Esophagus muscularis mucosa (tissue), 4 donors: ENCODE measurements around the gene KIAA0930. TPM values are rescaled to one million over a fixed set of nuclear protein-coding genes. Genes with fewer than 3 reads are reported as not detected.

Experiments used
- DNase-seq: peaks from one replicate; pipeline ENCODE4 v3.0.0-alpha.2; 2017; ENCODE audit errors: extremely low spot score
- H3K27ac ChIP-seq, 4 donors: fragments of 200-600 bp; sonication (generic); replicated peaks in 1 of 4; 1 replicate in 3 of 4; 2 replicates in 1 of 4; pipeline ENCODE4 v1.5.1; 2016 to 2019; ENCODE audit warnings: mild to moderate bottlenecking in 1 of 4
- H3K27me3 ChIP-seq, 4 donors: fragments of 200-600 bp; sonication (generic); one replicate each; pipeline versions ENCODE4 v1.5.1 to v1.6.0; 2016 to 2019
- H3K36me3 ChIP-seq, 4 donors: fragments of 200-600 bp; sonication (generic); one replicate each; pipeline ENCODE4 v1.5.1; 2016 to 2019
- H3K4me1 ChIP-seq, 4 donors: fragments of 200-600 bp; sonication (generic); one replicate each; pipeline ENCODE4 v1.5.1; 2016 to 2019
- H3K4me3 ChIP-seq, 4 donors: fragments of 200-600 bp; sonication (generic); 1 replicate in 2 of 4; 2 replicates in 2 of 4; pipeline ENCODE4 v1.5.1; 2016 to 2019; ENCODE audit warnings: mild to moderate bottlenecking in 4 of 4, moderate library complexity in 1 of 4
- H3K9me3 ChIP-seq, 4 donors: fragments of 200-600 bp; sonication (generic); 1 replicate in 3 of 4; 2 replicates in 1 of 4; pipeline ENCODE4 v1.5.1; 2016 to 2019
- EP300 ChIP-seq: sonication (generic); formaldehyde crosslinking; IDR thresholded peaks from one replicate; pipeline ENCODE4 v1.6.1; 2017; ENCODE audit warnings: antibody characterized with exemption
- POLR2A ChIP-seq: fragments of 450-650 bp; IDR thresholded peaks from one replicate; pipeline ENCODE4 v1.6.1; 2017; ENCODE audit warnings: antibody characterized with exemption, moderate library complexity, mild to moderate bottlenecking, low read depth
- POLR2AphosphoS5 ChIP-seq, 2 donors: sonication (generic); formaldehyde crosslinking; IDR thresholded peaks; one replicate each; pipeline ENCODE4 v1.6.1; 2017; ENCODE audit warnings: antibody characterized with exemption in 2 of 2
- WGBS: methylation state at CpG from one replicate; pipeline ENCODE4 v1.1.5; 2018; 5-methylcytosine and 5-hydroxymethylcytosine counted together
- intact Hi-C: fragments of 100-400 bp; cut with DNase I; formaldehyde crosslinking; loops from one replicate; pipeline ENCODE4 v1.15.1; 2023
- total RNA-seq, 4 donors: library from RNA; depleted of rRNA; stranded (reverse); fragments of >200 nt; gene quantifications; one replicate each; pipeline versions ENCODE4 v1.1.0 to v1.2.1, GENCODE V29; 2016
- TF ChIP-seq, protein P1 (sequence below), 3 experiments: fragments of 200-600 bp in 2 of 3; fragments of 450-650 bp in 1 of 3; sonication (generic) in 2 of 3; IDR thresholded peaks; one replicate each; pipeline ENCODE4 v1.5.1; 2017 to 2019; ENCODE audit warnings: antibody characterized with exemption in 3 of 3, mild to moderate bottlenecking in 2 of 3, moderate library complexity in 1 of 3

The KIAA0930 gene
- total RNA-seq, 4 donors from 2014 or later = 31.6 to 67.1 (median 46.8) TPM

- WGBS = 12% methylated on average over 11 of the region's 14 CpGs
- intact Hi-C loops = loop anchor here (10.0 kb wide), 1 partner anchor 48 kb away; the partner anchor contains the start of gene NUP50
- Histone ChIP-seq H3K36me3 (peaks cover 0 to 28% (median 8%) of the 10 kb centered on the region in 4 donors), H3K4me3 (peak overlapping the region; percentile 41 to 58 (median 52)), H3K4me1 (peaks cover 26 to 63% (median 61%) of the 10 kb centered on the region in 4 donors), H3K27me3 (no peaks in the 10 kb centered on the region), H3K27ac (peak overlapping the region; percentile 63 to 81 (median 70)), H3K9me3 (no peaks in the 10 kb centered on the region)
- no peak for DNase-seq
- TF ChIP-seq POLR2A (no peak), POLR2AphosphoS5 (IDR thresholded peaks at IDR 0.05) (peak; percentile 48 to 74), EP300 (no peak)
- TF ChIP-seq, protein P1, sequence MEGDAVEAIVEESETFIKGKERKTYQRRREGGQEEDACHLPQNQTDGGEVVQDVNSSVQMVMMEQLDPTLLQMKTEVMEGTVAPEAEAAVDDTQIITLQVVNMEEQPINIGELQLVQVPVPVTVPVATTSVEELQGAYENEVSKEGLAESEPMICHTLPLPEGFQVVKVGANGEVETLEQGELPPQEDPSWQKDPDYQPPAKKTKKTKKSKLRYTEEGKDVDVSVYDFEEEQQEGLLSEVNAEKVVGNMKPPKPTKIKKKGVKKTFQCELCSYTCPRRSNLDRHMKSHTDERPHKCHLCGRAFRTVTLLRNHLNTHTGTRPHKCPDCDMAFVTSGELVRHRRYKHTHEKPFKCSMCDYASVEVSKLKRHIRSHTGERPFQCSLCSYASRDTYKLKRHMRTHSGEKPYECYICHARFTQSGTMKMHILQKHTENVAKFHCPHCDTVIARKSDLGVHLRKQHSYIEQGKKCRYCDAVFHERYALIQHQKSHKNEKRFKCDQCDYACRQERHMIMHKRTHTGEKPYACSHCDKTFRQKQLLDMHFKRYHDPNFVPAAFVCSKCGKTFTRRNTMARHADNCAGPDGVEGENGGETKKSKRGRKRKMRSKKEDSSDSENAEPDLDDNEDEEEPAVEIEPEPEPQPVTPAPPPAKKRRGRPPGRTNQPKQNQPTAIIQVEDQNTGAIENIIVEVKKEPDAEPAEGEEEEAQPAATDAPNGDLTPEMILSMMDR (IDR thresholded peaks at IDR 0.05) = peak in 2 of 3 experiments; percentile 17 to 29
Observed at GRCh38 chr22:45212306-45212709, 28.4 kb downstream of the KIAA0930 start.

- Histone ChIP-seq H3K4me3 (peak overlapping the region; percentile 41 to 58 (median 52)), H3K36me3 (peaks cover 0 to 31% (median 8%) of the 10 kb centered on the region in 4 donors), H3K4me1 (peaks cover 26 to 62% (median 60%) of the 10 kb centered on the region in 4 donors), H3K27ac (peak overlapping the region; percentile 63 to 81 (median 70)), H3K27me3 (no peaks in the 10 kb centered on the region), H3K9me3 (no peaks in the 10 kb centered on the region)
- no peak for DNase-seq
- no peak for TF ChIP-seq POLR2AphosphoS5 (IDR thresholded peaks at IDR 0.05)
- TF ChIP-seq EP300 = no peak
- TF ChIP-seq POLR2A = no peak
- TF ChIP-seq, protein P1 (IDR thresholded peaks at IDR 0.05) = no peak
- WGBS = 71% methylated on average over 10 of the region's 18 CpGs
- intact Hi-C loops = loop anchor here (10.0 kb wide), 1 partner anchor 47 kb away; the partner anchor contains the start of gene NUP50
Observed at GRCh38 chr22:45211848-45212247, 28.8 kb downstream of the KIAA0930 start.

DNA sequence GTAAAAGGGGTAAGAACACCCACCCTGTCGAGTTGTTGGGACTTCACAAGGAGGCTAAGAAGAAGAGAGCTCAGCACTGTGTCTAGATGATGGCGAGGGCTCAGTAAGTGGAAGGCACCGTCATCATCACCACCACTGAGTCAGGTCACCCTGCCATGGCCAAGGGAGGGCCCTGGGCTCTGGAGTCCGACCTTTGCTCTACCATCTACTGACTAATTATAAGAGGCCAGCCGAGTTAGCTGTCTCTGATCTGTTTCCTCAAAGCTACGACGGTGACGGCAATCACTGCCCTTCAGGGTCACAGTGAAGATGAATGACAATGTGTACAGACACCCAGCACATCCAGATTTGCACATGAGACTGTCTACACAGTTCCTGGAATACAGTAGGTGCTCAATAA is 29.3 kb downstream of the KIAA0930 start:
- DNase-seq = no peak
- peak overlapping the region; percentile 63 to 81 (median 70) for H3K27ac ChIP-seq
- no peaks in the 10 kb centered on the region for H3K9me3 ChIP-seq
- peaks cover 26 to 58% (median 56%) of the 10 kb centered on the region in 4 donors for H3K4me1 ChIP-seq
- intact Hi-C loops = loop anchor here (10.0 kb wide), 1 partner anchor 47 kb away; the partner anchor contains the start of gene NUP50
- TF ChIP-seq EP300 = no peak
- TF ChIP-seq POLR2A = no peak
- no peaks in the 10 kb centered on the region for H3K27me3 ChIP-seq
- peak overlapping the region; percentile 41 to 58 (median 52) for H3K4me3 ChIP-seq
- H3K36me3 ChIP-seq = peaks cover 0 to 31% (median 8%) of the 10 kb centered on the region in 4 donors
- WGBS = 89% methylated on average over 8 of the region's 8 CpGs

GRCh38 chr22:45210991-45211390 is 29.7 kb downstream of the KIAA0930 start:
- no peak for DNase-seq
- Histone ChIP-seq H3K4me3 (no peak overlapping the region), H3K27me3 (no peaks in the 10 kb centered on the region), H3K27ac (no peak overlapping the region), H3K4me1 (peaks cover 26 to 53% (median 52%) of the 10 kb centered on the region in 4 donors), H3K36me3 (peaks cover 0 to 31% (median 8%) of the 10 kb centered on the region in 4 donors), H3K9me3 (no peaks in the 10 kb centered on the region)
- WGBS = 67% methylated on average over 8 of the region's 8 CpGs
- intact Hi-C loops = loop anchor here (10.0 kb wide), 1 partner anchor 46 kb away; the partner anchor contains the start of gene NUP50
- no peak for TF ChIP-seq EP300
- no peak for TF ChIP-seq POLR2AphosphoS5 (IDR thresholded peaks at IDR 0.05)
- no peak for TF ChIP-seq POLR2A
- TF ChIP-seq, protein P1 (IDR thresholded peaks at IDR 0.05) = no peak

DNA sequence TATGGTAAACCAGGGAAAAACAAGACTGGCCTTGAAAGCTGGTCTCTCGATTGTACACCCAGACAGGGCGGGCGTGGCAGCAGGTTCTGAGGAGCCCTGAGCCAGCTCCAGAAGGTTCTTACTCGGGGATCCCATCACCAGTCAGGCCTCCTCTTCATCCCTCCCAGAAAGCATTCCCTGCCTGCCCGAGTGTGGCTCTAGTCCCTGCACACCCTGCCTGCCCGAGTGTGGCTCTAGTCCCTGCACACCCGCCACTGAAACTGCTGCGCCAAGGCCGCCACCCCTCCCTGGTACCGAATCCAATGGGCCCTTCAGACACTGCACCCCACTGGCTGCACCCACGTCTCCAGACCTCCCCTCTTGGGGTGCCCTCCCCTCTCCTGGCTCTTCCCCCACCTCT is 30.1 kb downstream of the KIAA0930 start:
- Histone ChIP-seq H3K4me3 (no peak overlapping the region), H3K4me1 (peaks cover 26 to 53% (median 52%) of the 10 kb centered on the region in 4 donors), H3K27me3 (no peaks in the 10 kb centered on the region), H3K27ac (no peak overlapping the region), H3K9me3 (no peaks in the 10 kb centered on the region), H3K36me3 (peaks cover under 1 to 35% (median 9%) of the 10 kb centered on the region in 4 donors)
- intact Hi-C loops = loop anchor here (10.0 kb wide), 1 partner anchor 46 kb away; the partner anchor contains the start of gene NUP50
- DNase-seq = no peak
- WGBS = 89% methylated on average over 11 of the region's 11 CpGs
- TF ChIP-seq, protein P1 (IDR thresholded peaks at IDR 0.05) = no peak
- TF ChIP-seq EP300 = no peak
- TF ChIP-seq POLR2AphosphoS5 (IDR thresholded peaks at IDR 0.05) = no peak
- no peak for TF ChIP-seq POLR2A
